GM12872 (cell line): ENCODE measurements around the gene ZNF518A.

ENCODE experiments used
- TF ChIP-seq, protein P1 (sequence below): IDR thresholded peaks from 3 replicates; pipeline ENCODE4 v1.5.1; 2011; ENCODE audit warnings: low read depth, mild to moderate bottlenecking, low read length, moderate library complexity; ENCODE audit not compliant: insufficient read depth

Gene ZNF518A, protein sequence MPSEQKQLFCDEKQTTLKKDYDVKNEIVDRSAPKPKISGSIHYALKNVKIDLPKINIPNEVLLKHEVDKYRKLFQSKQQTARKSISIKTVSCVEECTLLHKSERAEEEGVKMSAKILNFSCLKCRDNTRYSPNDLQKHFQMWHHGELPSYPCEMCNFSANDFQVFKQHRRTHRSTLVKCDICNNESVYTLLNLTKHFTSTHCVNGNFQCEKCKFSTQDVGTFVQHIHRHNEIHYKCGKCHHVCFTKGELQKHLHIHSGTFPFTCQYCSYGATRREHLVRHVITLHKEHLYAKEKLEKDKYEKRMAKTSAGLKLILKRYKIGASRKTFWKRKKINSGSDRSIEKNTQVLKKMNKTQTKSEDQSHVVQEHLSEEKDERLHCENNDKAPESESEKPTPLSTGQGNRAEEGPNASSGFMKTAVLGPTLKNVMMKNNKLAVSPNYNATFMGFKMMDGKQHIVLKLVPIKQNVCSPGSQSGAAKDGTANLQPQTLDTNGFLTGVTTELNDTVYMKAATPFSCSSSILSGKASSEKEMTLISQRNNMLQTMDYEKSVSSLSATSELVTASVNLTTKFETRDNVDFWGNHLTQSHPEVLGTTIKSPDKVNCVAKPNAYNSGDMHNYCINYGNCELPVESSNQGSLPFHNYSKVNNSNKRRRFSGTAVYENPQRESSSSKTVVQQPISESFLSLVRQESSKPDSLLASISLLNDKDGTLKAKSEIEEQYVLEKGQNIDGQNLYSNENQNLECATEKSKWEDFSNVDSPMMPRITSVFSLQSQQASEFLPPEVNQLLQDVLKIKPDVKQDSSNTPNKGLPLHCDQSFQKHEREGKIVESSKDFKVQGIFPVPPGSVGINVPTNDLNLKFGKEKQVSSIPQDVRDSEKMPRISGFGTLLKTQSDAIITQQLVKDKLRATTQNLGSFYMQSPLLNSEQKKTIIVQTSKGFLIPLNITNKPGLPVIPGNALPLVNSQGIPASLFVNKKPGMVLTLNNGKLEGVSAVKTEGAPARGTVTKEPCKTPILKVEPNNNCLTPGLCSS (N-terminal part only)

DNA sequence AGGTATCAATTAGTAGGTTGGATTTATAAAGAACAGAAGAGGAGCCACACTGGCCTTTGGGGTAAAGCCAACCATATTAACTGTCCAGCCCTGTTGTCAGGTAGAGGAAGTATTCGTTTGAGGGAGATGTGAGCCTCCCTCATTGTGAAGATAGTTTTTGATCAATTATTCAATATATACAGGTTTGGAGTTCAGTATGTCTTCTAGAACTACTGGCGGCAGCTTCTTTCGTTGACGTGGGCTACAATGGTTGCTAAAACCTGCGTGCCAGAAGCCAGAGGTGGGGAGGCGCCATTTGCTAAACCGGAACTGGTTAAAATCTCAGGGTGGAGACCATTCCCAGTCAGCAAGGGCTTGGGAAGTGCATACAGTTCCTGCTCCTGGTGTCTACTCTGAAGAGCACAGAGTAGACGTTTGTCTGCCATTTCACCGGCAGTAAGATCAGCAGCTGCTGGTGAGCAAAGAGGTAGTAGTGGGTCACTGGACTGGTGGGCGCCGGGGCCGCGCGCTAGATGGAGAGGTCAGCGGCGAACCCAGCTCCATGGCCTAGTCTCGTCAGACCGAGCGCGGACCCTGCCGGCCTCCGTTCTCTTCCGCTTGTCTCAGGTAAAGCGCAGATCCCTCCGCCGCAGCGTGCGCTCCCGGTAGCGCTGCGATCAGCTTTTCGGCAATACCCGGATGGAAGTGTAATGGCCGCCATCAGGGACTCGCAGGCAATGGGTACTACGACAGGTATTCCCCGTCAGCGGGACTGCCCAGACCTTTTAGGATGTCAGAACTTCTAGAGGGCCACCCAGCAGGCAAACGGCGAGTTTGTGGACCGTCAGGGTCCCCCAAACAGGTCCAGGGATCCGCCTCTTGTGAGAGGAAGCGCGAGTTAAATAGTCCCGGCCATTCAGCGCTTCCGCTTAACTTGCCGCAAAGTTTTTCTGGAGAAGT is at the start of gene ZNF518A:
Gene ZNF518A, plus strand, starts transcription at position 911 of the 939 bp plus-strand sequence. CDS start 26,026 bp downstream, outside the sequence.
- TF ChIP-seq, protein P1, sequence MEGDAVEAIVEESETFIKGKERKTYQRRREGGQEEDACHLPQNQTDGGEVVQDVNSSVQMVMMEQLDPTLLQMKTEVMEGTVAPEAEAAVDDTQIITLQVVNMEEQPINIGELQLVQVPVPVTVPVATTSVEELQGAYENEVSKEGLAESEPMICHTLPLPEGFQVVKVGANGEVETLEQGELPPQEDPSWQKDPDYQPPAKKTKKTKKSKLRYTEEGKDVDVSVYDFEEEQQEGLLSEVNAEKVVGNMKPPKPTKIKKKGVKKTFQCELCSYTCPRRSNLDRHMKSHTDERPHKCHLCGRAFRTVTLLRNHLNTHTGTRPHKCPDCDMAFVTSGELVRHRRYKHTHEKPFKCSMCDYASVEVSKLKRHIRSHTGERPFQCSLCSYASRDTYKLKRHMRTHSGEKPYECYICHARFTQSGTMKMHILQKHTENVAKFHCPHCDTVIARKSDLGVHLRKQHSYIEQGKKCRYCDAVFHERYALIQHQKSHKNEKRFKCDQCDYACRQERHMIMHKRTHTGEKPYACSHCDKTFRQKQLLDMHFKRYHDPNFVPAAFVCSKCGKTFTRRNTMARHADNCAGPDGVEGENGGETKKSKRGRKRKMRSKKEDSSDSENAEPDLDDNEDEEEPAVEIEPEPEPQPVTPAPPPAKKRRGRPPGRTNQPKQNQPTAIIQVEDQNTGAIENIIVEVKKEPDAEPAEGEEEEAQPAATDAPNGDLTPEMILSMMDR, result no peak

DNA sequence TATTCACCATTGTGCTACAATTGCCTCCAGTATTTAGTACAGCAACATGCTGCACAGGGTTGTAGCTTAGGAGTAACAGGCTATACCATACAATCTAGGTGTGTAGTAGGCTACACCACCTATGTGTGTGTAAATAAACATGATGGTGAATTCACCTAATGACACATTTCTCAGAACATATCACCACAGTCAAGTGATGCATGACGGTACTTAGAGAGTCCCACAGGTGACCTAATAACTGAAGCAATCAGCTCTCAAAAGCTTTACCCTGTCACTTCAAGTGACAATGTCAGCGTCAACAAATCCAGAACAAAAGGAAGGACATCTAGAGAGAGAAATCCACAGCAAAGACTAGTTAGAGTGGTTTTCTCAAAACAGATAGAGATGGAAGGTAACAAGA is 47.9 kb upstream of the ZNF518A start:
- TF ChIP-seq, protein P1, result no peak

DNA sequence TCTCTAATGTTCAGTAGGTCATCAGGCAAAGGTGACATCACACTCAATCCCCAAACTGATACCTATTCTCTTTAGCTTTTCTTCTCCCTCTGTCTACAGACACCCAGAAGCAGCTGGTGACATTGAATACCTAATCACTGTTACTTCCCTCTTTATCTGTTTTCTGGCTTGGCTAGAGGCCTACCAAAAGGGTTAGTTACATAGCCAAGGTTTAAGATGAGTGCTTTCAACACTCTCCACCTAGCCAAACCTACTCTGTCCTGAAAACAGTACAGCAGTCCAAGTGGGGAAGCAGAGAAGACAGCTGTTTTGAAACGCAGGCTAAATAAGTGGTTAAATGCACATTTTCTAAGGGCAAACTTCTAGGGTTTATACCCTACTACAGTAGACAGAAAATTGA is 47.3 kb upstream of the ZNF518A start:
- TF ChIP-seq, protein P1, result no peak

DNA sequence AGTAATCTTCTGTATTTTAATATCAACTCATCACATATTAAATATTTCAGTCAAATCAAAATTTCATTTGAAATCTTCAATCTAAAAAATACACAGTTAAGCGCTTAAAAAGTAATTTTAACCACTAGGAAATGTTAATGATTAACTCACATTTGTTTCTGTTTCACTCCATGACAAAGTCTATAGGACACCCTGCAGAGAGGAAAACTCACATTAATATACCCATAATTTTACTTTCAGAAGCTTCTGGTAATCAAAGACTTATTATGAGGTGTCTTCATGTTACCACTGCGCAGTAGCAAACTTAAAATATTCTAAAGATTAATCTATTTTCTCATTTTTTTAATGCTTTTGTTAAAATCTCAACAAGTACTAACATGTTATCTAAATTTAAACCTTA is 41.0 kb upstream of the ZNF518A start:
- TF ChIP-seq, protein P1, result no peak

DNA sequence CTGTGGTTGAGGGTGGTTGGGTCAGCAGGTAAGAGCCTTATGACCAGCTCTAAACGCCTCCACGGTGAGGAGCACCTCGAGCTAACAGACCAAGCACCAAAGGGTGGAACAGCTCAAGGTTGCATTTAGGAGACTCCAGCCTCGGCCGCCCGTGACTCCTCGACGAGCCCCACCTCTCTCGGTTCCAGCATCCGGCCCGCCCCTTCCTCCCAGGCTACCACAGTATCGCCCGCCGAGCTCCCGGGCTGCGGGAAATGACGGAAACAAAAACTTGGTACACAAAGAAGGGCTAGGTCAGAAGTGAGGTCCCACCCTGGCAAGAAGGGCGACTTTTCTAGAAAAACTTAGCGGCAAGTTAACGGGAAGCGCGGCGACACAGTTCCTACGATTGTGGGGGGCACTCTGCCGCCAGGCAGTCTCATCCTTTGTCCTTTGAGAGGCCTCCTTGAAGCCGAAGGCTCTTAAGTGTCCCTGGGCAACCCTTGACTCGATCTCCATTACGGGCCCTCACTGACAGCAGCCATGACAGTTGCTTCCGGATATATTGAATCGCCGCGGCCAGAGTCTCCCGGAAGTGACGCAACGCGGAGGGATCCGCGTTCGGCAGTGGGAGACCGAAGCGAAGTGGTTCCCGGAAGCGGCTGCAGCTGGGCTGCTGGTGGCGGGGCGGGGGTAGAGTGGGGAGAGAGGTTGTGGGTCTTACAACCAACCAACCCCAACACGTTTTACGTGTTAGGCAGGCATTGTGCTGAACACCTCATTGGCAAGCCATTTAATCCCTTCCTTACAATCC is 40.2 kb upstream of the ZNF518A start:
- TF ChIP-seq, protein P1, result no peak

DNA sequence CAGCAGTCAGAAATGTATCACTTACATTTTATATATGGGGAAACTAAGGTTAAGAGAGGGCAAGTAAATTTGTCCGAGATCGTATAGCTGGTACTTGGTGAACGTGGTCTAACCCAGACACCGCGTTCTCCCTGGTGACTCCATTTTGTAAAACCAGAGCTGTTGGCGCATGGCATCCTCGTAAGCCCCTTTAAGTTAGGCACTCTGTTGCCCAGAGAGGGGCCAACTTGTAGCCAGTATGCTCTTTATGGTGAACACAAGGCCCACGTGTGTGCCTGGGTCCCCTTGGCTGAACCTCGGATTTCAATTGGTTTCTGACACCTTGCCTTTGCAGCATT is 39.7 kb upstream of the ZNF518A start:
- TF ChIP-seq, protein P1, result no peak
